Upper lobe of left lung (tissue), 6 donors: Measurements from ENCODE around the gene S100A3. TPM values are rescaled to one million over a fixed set of nuclear protein-coding genes. Genes with fewer than 3 reads are reported as not detected.
"Not testable (repeated sequence)": the region's sequence is repeated elsewhere in the genome, so short reads cannot be mapped to it uniquely, and the experiment has no call there.

Source experiments
- ATAC-seq, 2 donors: fragments of 200-7000 bp; cut with Tn5 transposase; one replicate each; pipeline ENCODE4 v1.9.1; 2022; ENCODE audit warnings: mild to moderate bottlenecking in 2 of 2, moderate library complexity in 2 of 2; ENCODE audit not compliant: low FRiP score in 2 of 2
- DNase-seq, 2 donors: peaks; one replicate each; pipeline ENCODE4 v3.0.0-alpha.2; 2019 to 2020
- H3K27ac ChIP-seq, 4 donors: fragments of 200-600 bp; sonication (generic); one replicate each; pipeline ENCODE4 v1.5.1; 2016 to 2019
- H3K27me3 ChIP-seq, 4 donors: fragments of 200-600 bp; sonication (generic); one replicate each; pipeline ENCODE4 v1.5.1; 2017 to 2019
- H3K36me3 ChIP-seq, 4 donors: fragments of 200-600 bp; sonication (generic); one replicate each; pipeline ENCODE4 v1.5.1; 2016 to 2019
- H3K4me1 ChIP-seq, 4 donors: fragments of 200-600 bp; sonication (generic); one replicate each; pipeline ENCODE4 v1.5.1; 2018 to 2019
- H3K4me3 ChIP-seq, 4 donors: fragments of 200-600 bp; sonication (generic); one replicate each; pipeline ENCODE4 v1.5.1; 2017 to 2019; ENCODE audit warnings: mild to moderate bottlenecking in 2 of 4, moderate library complexity in 1 of 4
- H3K9me3 ChIP-seq, 4 donors: fragments of 200-600 bp; sonication (generic); one replicate each; pipeline ENCODE4 v1.5.1; 2018 to 2019
- CTCF ChIP-seq, 6 experiments: fragments of 450-650 bp in 4 of 6; fragments of 200-600 bp in 2 of 6; sonication (generic) in 2 of 6; IDR thresholded peaks; one replicate each; pipeline ENCODE4 v1.5.1; 2016 to 2019; ENCODE audit warnings: antibody characterized with exemption in 6 of 6
- EP300 ChIP-seq, 4 donors: sonication (generic); formaldehyde crosslinking; IDR thresholded peaks; one replicate each; pipeline ENCODE4 v1.5.1; 2017; ENCODE audit warnings: antibody characterized with exemption in 4 of 4, control low read depth in 2 of 4
- POLR2A ChIP-seq, 4 donors: fragments of 450-650 bp; IDR thresholded peaks; one replicate each; pipeline ENCODE4 v1.5.1; 2016 to 2017; ENCODE audit warnings: antibody characterized with exemption in 4 of 4, mild to moderate bottlenecking in 2 of 4
- POLR2AphosphoS5 ChIP-seq, 2 donors: sonication (generic); formaldehyde crosslinking; IDR thresholded peaks; one replicate each; pipeline ENCODE4 v1.5.1; 2017; ENCODE audit warnings: antibody characterized with exemption in 2 of 2
- WGBS, 2 donors: methylation state at CpG; one replicate each; pipeline ENCODE4 v1.1.5; 2017 to 2018; 5-methylcytosine and 5-hydroxymethylcytosine counted together
- total RNA-seq, 6 donors: library from RNA; depleted of rRNA in 4 of 6; stranded (reverse); fragments of >200 nt in 4 of 6; gene quantifications; one replicate each; pipeline versions ENCODE4 v1.1.0 to v1.2.1, GENCODE V29; 2016 to 2021
- donor health status: DM: no; HTN: no; CAD: no; lungs with moderate emphysema.
- donor health status: DM: no; HTN: yes; CAD: no; lungs with severe emphysema.

The S100A3 gene
- total RNA-seq, 6 donors from 2014 or later: 2.0 to 4.4 (median 2.1) TPM; not detected in 1

GRCh38 chr1:153520818-153521476, 28.1 kb downstream of the S100A3 start:
- DNase-seq: no peak
- Histone ChIP-seq H3K4me1 (peaks cover 5 to 12% (median 8%) of the 10 kb centered on the region in 4 donors), H3K27me3 (no peaks in the 10 kb centered on the region), H3K4me3 (no peak overlapping the region), H3K36me3 (no peaks in the 10 kb centered on the region), H3K27ac (no peak overlapping the region), H3K9me3 (no peaks in the 10 kb centered on the region)
- no peak for ATAC-seq
- WGBS, 2 donors: 91 to 93% methylated on average over 4 of the region's 4 CpGs
- TF ChIP-seq POLR2A (IDR thresholded peaks at IDR 0.05) (no peak), POLR2AphosphoS5 (IDR thresholded peaks at IDR 0.05) (no peak), EP300 (IDR thresholded peaks at IDR 0.05) (no peak), CTCF (IDR thresholded peaks at IDR 0.05) (no peak)

DNA sequence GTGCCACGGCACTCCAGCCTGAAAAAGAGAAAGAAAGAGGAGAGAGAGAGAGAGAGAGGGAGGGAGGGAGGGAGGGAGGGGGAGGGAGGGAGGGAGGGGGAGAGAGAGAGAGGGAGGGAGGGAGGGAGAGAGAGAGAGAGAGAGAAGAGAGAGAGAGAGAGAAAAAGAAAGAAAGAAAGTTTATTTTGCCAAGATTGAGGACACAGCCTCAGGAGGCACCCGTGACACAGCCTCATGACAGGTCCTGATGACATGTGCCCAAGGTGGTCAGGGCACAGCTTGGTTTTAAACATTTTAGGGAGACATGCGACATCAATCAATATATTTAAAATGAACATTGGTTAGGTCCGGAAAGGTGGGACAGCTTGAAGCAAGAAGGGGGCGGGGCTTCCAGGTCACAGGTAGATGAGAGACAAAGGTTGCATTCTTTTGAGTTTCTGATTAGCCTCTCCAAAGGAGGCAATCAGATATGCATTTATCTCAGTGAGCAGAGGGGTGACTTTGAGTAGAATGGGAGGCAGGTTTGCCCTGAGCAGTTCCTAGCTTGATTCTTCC, 28.8 kb downstream of the S100A3 start:
- not testable (repeated sequence) for H3K27me3 ChIP-seq, DNase-seq, H3K9me3 ChIP-seq, ATAC-seq, H3K36me3 ChIP-seq, H3K27ac ChIP-seq, H3K4me3 ChIP-seq
- H3K4me1 ChIP-seq: peaks cover 12 to 16% (median 15%) of the 10 kb centered on the region in 4 donors
- 88 to 91% methylated on average over 5 of the region's 5 CpGs for whole genome bisulfite sequencing, 2 donors

DNA sequence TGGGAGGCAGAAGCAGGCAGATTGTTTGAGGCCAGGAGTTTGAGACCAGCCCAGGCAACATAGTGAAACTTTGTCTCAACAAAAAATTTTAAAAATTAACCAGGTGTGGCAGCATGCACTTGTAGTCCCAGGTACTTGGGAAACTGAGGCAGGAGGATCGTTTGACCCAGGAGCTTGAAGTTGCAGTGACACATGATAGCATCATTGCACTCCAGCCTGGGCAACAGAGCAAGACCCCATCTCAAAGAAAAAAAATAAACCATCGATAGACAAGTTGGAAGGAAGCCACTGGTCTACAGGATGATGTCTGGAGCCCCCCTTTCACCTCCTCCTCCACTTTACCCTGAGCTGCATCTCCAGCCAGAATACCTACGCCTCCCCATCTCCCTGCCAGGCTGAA, 29.8 kb downstream of the S100A3 start:
- no peaks in the 10 kb centered on the region for H3K36me3 ChIP-seq
- H3K27me3 ChIP-seq: no peaks in the 10 kb centered on the region
- DNase-seq: no peak
- H3K4me3 ChIP-seq: no peak overlapping the region
- ATAC-seq: no peak
- H3K27ac ChIP-seq: no peak overlapping the region
- no peaks in the 10 kb centered on the region for H3K9me3 ChIP-seq
- H3K4me1 ChIP-seq: peaks cover 14 to 19% (median 17%) of the 10 kb centered on the region in 4 donors
- no peak for TF ChIP-seq CTCF (IDR thresholded peaks at IDR 0.05)
- no peak for TF ChIP-seq POLR2A (IDR thresholded peaks at IDR 0.05)
- TF ChIP-seq POLR2AphosphoS5 (IDR thresholded peaks at IDR 0.05): no peak
- TF ChIP-seq EP300 (IDR thresholded peaks at IDR 0.05): no peak
- 83 to 88% methylated on average over 3 of the region's 3 CpGs for WGBS, 2 donors

- DNase-seq (peak in 1 of 2 donors; percentile 89), ATAC-seq (peak; percentile 59 to 88)
- peaks cover 14 to 25% (median 19%) of the 10 kb centered on the region in 4 donors for H3K4me1 ChIP-seq
- H3K27ac ChIP-seq: peak overlapping the region; percentile 9 to 84 (median 56)
- no peak overlapping the region for H3K4me3 ChIP-seq
- 46 to 52% methylated on average over 6 to 8 of the region's 8 CpGs for WGBS, 2 donors
- H3K36me3 ChIP-seq: no peaks in the 10 kb centered on the region
- peak in 1 of 4 donors; percentile 51 for TF ChIP-seq POLR2A (IDR thresholded peaks at IDR 0.05)
- TF ChIP-seq POLR2AphosphoS5 (IDR thresholded peaks at IDR 0.05): peak in 1 of 2 donors; percentile 29
- no peak for TF ChIP-seq CTCF (IDR thresholded peaks at IDR 0.05)
- H3K27me3 ChIP-seq: no peaks in the 10 kb centered on the region
- no peaks in the 10 kb centered on the region for H3K9me3 ChIP-seq
These were observed 33.3 kb downstream of the S100A3 start for GRCh38 chr1:153515504-153516394.

- WGBS, 2 donors: 91 to 92% methylated on average over 7 of the region's 7 CpGs
- Histone ChIP-seq H3K27me3 (no peaks in the 10 kb centered on the region), H3K27ac (no peak overlapping the region), H3K9me3 (no peaks in the 10 kb centered on the region), H3K4me1 (peaks cover 14 to 27% (median 19%) of the 10 kb centered on the region in 4 donors), H3K36me3 (no peaks in the 10 kb centered on the region), H3K4me3 (no peak overlapping the region)
- TF ChIP-seq CTCF (IDR thresholded peaks at IDR 0.05) (no peak), EP300 (IDR thresholded peaks at IDR 0.05) (no peak), POLR2A (IDR thresholded peaks at IDR 0.05) (no peak), POLR2AphosphoS5 (IDR thresholded peaks at IDR 0.05) (no peak)
- no peak for DNase-seq
- ATAC-seq: no peak
These were observed 35.4 kb downstream of the S100A3 start for GRCh38 chr1:153513666-153514065.
